Measurements from ENCODE around the gene FUT6. TPM values are rescaled to one million over a fixed set of nuclear protein-coding genes. Genes with fewer than 3 reads are reported as not detected.
"Not testable (repeated sequence)": the region's sequence is repeated elsewhere in the genome, so short reads cannot be mapped to it uniquely, and the experiment has no call there.

Gene FUT6
- total and polyA plus RNA-seq, 11 donors, result not detected

DNA sequence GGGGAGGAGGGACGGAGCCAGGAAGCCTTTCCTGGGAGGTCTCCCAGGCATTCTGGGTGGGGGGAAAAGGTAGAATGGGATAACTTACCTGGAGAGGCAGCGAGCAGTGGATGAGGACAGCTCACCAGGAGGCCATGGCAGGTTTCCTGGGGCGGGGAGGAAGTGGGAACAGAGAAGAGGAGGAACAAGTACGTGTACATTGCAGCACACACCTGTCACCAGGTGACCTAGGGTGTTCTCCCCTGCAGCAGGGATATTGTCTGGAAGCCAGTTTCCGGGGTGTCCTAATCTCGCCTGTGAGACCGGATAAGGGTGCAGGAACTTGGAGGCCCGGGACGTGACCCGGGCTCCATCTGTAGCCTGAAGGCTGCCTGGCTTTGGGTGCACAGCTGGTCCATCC, 11.8 kb upstream of the FUT6 start, which contains the start of gene FUT3:
Gene FUT3, minus strand, starts transcription at position 148 of the 400 bp plus-strand sequence.
- Histone ChIP-seq H3K27me3 (no peaks in the 10 kb centered on the region), H3K36me3 (no peaks in the 10 kb centered on the region), H3K27ac (no peak within 1 kb of the TSS), H3K9me3 (no peaks in the 10 kb centered on the region), H3K4me1 (peaks cover 0 to 4% (median 0%) of the 10 kb centered on the region in 12 donors), H3K4me3 (no peak within 1 kb of the TSS)
- intact Hi-C loops (cut with DNase I), result no loop called here
- 68 to 81% (median 77%) methylated on average over 10 of the region's 10 CpGs for WGBS, 4 donors
- no peak for ATAC-seq
- DNase-seq, result no peak
- no peak for TF ChIP-seq POLR2A (IDR thresholded peaks at IDR 0.05)
- TF ChIP-seq, protein P1, sequence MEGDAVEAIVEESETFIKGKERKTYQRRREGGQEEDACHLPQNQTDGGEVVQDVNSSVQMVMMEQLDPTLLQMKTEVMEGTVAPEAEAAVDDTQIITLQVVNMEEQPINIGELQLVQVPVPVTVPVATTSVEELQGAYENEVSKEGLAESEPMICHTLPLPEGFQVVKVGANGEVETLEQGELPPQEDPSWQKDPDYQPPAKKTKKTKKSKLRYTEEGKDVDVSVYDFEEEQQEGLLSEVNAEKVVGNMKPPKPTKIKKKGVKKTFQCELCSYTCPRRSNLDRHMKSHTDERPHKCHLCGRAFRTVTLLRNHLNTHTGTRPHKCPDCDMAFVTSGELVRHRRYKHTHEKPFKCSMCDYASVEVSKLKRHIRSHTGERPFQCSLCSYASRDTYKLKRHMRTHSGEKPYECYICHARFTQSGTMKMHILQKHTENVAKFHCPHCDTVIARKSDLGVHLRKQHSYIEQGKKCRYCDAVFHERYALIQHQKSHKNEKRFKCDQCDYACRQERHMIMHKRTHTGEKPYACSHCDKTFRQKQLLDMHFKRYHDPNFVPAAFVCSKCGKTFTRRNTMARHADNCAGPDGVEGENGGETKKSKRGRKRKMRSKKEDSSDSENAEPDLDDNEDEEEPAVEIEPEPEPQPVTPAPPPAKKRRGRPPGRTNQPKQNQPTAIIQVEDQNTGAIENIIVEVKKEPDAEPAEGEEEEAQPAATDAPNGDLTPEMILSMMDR (IDR thresholded peaks at IDR 0.05), result no peak

DNA sequence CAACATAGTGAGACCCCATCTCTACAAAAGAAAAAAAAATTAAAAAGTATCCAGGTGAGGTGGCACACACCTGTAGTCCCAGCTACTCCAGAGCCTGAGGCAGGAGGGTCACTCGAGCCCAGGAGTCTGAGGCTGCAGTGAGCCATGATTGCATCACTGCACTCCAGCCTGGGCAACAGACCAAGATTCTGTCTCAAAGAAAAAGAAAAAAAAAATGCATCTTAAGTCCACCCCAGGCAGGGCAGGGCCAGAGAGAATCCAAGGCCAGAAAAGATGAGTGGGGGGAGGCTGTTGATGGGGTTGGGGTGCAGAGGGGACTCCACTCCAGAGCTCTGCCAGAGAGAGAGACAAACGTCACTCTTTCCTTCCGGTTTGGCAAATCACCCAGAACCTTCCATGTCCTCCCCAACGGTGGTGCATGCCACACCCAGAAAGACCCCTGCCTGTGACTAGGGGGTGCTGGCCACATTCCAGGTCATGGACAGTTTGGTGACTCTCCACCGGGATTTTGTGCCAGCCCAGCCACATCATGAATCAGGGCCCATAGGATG, 11.3 kb upstream of the FUT6 start:
- Histone ChIP-seq H3K36me3 (no peaks in the 10 kb centered on the region), H3K27me3 (no peaks in the 10 kb centered on the region), H3K9me3 (no peaks in the 10 kb centered on the region), H3K27ac (no peak overlapping the region), H3K4me3 (no peak overlapping the region), H3K4me1 (peaks cover 0 to 4% (median 0%) of the 10 kb centered on the region in 12 donors)
- no peak for TF ChIP-seq POLR2A (IDR thresholded peaks at IDR 0.05)
- TF ChIP-seq, protein P1 (IDR thresholded peaks at IDR 0.05), result no peak
- WGBS, 4 donors, result 8 to 34% (median 25%) methylated on average over 5 of the region's 5 CpGs
- intact Hi-C loops (cut with DNase I), result no loop called here
- no peak for DNase-seq
- peak in 1 of 4 donors; percentile 22 for ATAC-seq

DNA sequence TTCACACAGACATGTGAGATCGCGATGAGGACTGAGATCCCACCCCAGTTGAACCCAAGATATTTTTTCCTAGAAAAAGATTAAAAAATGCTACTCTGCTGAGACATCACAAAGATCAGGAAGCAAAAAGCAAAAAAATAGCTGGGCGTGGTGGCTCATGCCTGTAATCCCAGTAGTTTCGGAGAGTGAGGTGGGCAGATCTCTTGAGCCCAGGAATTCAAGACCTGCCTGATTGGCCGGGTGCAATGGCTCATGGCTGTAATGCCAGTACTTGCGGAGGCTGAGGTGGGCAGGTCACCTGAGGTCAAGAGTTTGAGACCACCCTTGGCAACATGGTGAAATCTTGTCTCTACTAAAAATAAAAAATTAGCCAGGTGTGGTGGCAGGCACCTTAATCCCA, 10.7 kb upstream of the FUT6 start:
- WGBS, 4 donors, result 85 to 95% (median 89%) methylated on average over 6 of the region's 6 CpGs
- Histone ChIP-seq H3K4me1 (peaks cover 0 to 4% (median 0%) of the 10 kb centered on the region in 12 donors), H3K4me3 (no peak overlapping the region), H3K36me3 (no peaks in the 10 kb centered on the region), H3K27me3 (no peaks in the 10 kb centered on the region), H3K27ac (no peak overlapping the region), H3K9me3 (no peaks in the 10 kb centered on the region)
- intact Hi-C loops (cut with DNase I), result no loop called here
- ATAC-seq, result no peak
- TF ChIP-seq, protein P1 (IDR thresholded peaks at IDR 0.05), result no peak
- no peak for TF ChIP-seq POLR2A (IDR thresholded peaks at IDR 0.05)
- no peak for DNase-seq

DNA sequence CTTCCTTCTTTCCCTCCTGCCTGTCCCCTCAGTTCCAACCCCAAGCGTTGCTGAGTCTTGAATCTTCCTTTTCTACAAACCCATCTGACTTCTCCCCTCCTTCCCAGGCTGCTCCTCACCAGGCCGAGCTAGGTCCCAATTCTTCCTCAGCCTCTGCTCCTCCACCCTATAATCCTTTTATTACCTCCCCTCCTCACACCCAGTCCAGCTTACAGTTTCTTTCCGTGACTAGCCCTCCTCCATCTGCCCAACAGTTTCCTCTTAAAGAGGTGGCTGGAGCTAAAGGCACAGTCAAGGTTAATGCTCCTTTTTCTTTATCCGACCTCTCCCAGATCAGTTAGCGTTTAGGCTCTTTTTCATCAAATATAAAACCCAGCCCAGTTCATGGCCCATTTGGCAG, 9.1 kb upstream of the FUT6 start:
- DNase-seq; H3K36me3 ChIP-seq; H3K4me3 ChIP-seq; ATAC-seq; H3K9me3 ChIP-seq; H3K27me3 ChIP-seq; H3K27ac ChIP-seq; intact Hi-C loops (cut with DNase I); H3K4me1 ChIP-seq: not testable (repeated sequence)
- WGBS, 4 donors, result 71 to 85% (median 81%) methylated on average over 5 of the region's 5 CpGs

DNA sequence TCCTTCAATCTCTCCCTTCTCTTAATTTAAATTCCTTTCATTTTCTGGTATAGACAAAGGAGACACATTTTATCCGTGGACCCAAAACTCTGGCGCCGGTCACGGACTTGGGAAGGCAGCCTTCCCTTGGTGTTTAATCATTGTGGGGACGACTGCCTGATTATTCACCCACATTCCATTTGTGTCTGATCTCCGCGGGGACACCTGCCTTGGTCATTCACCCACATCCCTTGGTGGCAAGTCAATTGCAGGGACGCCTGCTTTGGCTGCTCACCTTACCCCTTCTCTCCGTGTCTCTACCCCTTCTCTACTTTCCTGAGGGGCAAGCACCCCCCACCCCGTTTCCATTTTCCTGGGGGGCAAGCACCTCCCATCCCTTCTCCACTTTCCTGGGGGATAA, 8.3 kb upstream of the FUT6 start:
- DNase-seq; H3K9me3 ChIP-seq; H3K27ac ChIP-seq; H3K27me3 ChIP-seq; intact Hi-C loops (cut with DNase I); H3K4me1 ChIP-seq; H3K4me3 ChIP-seq; H3K36me3 ChIP-seq; ATAC-seq: not testable (repeated sequence)
- 80 to 88% (median 86%) methylated on average over 10 of the region's 10 CpGs for WGBS, 4 donors
